Measurements from ENCODE around the gene ZDHHC6. TPM values are rescaled to one million over a fixed set of nuclear protein-coding genes. Genes with fewer than 3 reads are reported as not detected.

Gene ZDHHC6, protein sequence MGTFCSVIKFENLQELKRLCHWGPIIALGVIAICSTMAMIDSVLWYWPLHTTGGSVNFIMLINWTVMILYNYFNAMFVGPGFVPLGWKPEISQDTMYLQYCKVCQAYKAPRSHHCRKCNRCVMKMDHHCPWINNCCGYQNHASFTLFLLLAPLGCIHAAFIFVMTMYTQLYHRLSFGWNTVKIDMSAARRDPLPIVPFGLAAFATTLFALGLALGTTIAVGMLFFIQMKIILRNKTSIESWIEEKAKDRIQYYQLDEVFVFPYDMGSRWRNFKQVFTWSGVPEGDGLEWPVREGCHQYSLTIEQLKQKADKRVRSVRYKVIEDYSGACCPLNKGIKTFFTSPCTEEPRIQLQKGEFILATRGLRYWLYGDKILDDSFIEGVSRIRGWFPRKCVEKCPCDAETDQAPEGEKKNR
- total RNA-seq, result 10 to 100 TPM in 8 of 9 donors, 1 to 10 TPM in 1; 10.0 to 20.2 (median 16.5) TPM
- polyA plus RNA-seq, result 10 to 100 TPM; 13.9 to 26.1 TPM
- long read RNA-seq, donor 1, transcript ZDHHC6-202 (11 exons, 2,170 nt), result major isoform, 9 of 19 reads
- long read RNA-seq, donor 1, partial matches to known transcripts, result 1 of 19 reads
- long read RNA-seq, donor 1, other reads (novel, unspliced or antisense), result 9 of 19 reads
- long read RNA-seq, donor 2, transcript ZDHHC6-202 (11 exons, 2,170 nt), result major isoform, 64 of 84 reads
- long read RNA-seq, donor 2, transcript ZDHHC6-201 (11 exons, 1,721 nt), result minor isoform, 5 of 84 reads
- long read RNA-seq, donor 2, partial matches to known transcripts, result 3 of 84 reads
- long read RNA-seq, donor 2, other reads (novel, unspliced or antisense), result 11 of 84 reads
- long read RNA-seq, donor 3, transcript ZDHHC6-202 (11 exons, 2,170 nt), result major isoform, 25 of 29 reads
- long read RNA-seq, donor 3, partial matches to known transcripts, result 1 of 29 reads
- long read RNA-seq, donor 3, other reads (novel, unspliced or antisense), result 3 of 29 reads

DNA sequence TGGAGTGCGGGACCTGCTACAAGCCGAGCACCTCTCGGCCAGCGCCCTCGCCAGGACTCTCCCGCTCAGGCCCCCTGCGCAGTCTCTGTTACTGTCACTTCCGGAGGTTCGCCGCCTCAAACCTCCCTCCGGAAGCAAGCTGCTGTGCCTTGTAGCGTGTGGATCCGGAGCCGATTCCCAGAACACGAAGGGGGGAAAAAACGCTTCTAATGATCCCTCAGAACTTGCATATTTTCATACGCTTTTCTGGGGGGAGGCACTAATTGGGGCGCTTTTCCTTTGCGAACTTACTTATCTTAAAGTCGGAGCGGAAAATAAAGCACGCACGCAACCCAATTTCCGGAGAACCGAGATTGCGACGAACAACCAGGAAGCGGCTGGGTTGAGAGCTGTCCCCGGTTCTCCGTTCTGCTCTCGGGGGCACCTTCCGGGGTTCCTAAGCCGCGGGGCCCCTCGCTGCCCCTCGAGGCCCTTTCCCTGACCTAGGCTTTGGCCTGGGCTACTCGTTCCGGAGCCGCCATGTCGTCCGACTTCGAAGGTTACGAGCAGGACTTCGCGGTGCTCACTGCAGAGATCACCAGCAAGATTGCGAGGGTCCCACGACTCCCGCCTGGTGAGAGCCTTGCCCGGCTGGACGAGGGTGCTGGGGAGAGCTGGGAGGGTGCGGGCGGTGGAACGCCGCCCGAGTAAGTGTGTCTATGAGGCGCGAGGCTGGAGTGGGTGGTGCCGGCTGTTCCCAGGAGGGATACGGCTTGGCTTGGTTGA, at the start of gene ZDHHC6, which contains the start of gene VTI1A:
TSS of gene ZDHHC6 (minus strand) at position 60 of the 765 bp plus-strand sequence. CDS start 1,478 bp downstream, outside the sequence.
TSS of gene VTI1A (plus strand) at position 361 of the 765 bp plus-strand sequence. CDS start at position 520, 159 bp downstream.
- TF ChIP-seq, protein P1, sequence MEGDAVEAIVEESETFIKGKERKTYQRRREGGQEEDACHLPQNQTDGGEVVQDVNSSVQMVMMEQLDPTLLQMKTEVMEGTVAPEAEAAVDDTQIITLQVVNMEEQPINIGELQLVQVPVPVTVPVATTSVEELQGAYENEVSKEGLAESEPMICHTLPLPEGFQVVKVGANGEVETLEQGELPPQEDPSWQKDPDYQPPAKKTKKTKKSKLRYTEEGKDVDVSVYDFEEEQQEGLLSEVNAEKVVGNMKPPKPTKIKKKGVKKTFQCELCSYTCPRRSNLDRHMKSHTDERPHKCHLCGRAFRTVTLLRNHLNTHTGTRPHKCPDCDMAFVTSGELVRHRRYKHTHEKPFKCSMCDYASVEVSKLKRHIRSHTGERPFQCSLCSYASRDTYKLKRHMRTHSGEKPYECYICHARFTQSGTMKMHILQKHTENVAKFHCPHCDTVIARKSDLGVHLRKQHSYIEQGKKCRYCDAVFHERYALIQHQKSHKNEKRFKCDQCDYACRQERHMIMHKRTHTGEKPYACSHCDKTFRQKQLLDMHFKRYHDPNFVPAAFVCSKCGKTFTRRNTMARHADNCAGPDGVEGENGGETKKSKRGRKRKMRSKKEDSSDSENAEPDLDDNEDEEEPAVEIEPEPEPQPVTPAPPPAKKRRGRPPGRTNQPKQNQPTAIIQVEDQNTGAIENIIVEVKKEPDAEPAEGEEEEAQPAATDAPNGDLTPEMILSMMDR (IDR thresholded peaks at IDR 0.05), result peak in 4 of 12 donors; percentile 22 to 30 (median 24)
- no peak for TF ChIP-seq POLR2A (IDR thresholded peaks at IDR 0.05)
- peak within 1 kb of the TSS; percentile 48 to 97 (median 86) for H3K27ac ChIP-seq
- no peaks in the 10 kb centered on the region for H3K9me3 ChIP-seq
- peaks cover 0 to 48% (median 22%) of the 10 kb centered on the region in 9 donors for H3K36me3 ChIP-seq
- H3K27me3 ChIP-seq, result no peaks in the 10 kb centered on the region
- ATAC-seq, result peak; percentile 94 to 99 (median 98)
- peaks cover 0 to 34% (median 25%) of the 10 kb centered on the region in 12 donors for H3K4me1 ChIP-seq
- intact Hi-C loops (cut with DNase I), result loop anchor here in 3 of 10 donors (5.0 to 10.0 kb wide), 3 partner anchors 262 to 272 kb away; partner anchors contain the start of gene GPAM (in 2 of the 3)
- WGBS, 4 donors, result 0% methylated on average over 34 to 59 of the region's 59 CpGs
- DNase-seq, result peak; percentile 84 to 90 (median 89)
- peak within 1 kb of the TSS; percentile 75 to 100 (median 86) for H3K4me3 ChIP-seq

DNA sequence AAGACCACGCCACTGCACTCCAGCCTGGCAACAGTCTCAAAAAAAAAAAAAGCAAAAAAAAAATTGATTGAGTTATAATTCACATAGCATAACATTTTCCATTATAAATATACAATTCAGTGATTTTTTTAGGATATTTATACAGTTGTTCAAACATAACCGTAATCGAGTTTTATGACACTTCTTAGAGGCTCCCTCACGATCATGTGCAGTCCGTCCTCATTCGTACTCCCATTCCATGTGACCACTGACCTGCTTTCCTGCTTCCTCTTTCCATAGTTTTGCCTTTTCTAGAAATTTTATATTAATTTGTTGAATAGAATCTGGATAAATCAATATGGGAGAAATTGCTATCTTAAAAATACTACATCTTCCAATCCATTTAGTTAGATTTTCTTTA, 46.0 kb upstream of the ZDHHC6 start:
- DNase-seq (no peak), ATAC-seq (no peak)
- Histone ChIP-seq H3K9me3 (no peaks in the 10 kb centered on the region), H3K27ac (no peak overlapping the region), H3K4me1 (peaks cover 0 to 15% (median 7%) of the 10 kb centered on the region in 12 donors), H3K36me3 (no peaks in the 10 kb centered on the region), H3K27me3 (no peaks in the 10 kb centered on the region), H3K4me3 (no peak overlapping the region)
- TF ChIP-seq, protein P1 (IDR thresholded peaks at IDR 0.05), result no peak
- TF ChIP-seq POLR2A (IDR thresholded peaks at IDR 0.05), result no peak
- 95 to 98% (median 97%) methylated on average over 6 of the region's 6 CpGs for WGBS, 4 donors
- intact Hi-C loops (cut with DNase I), result no loop called here

DNA sequence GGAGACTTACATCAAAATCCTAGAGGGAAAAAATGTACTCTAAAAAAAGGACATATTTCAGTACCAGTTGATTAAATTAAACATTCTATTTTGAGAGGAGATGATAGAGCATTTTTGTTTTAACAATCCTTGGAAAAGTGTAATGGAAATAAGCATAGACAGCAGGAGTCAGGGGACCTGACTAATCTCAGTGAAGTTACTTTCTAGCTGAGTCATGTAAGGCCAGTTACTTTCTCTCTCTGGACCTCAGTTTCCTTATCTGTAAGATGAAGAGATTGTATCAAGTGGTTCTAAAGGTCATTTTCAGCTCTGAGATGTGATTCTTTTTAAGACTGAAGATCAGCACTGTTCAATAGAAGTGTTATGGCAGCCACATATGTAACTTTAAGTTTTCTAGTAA, 44.4 kb upstream of the ZDHHC6 start:
- ATAC-seq, result no peak
- intact Hi-C loops (cut with DNase I), result no loop called here

More for the DNA sequence above, 44.4 kb upstream of the ZDHHC6 start:
- Histone ChIP-seq H3K4me1 (peaks cover 0 to 15% (median 7%) of the 10 kb centered on the region in 12 donors), H3K9me3 (no peaks in the 10 kb centered on the region), H3K27ac (no peak overlapping the region), H3K36me3 (no peaks in the 10 kb centered on the region), H3K27me3 (no peaks in the 10 kb centered on the region), H3K4me3 (no peak overlapping the region)
- TF ChIP-seq, protein P1 (IDR thresholded peaks at IDR 0.05), result no peak
- no peak for TF ChIP-seq POLR2A (IDR thresholded peaks at IDR 0.05)
- DNase-seq, result no peak
